Activated CD8-positive, alpha-beta T cell treated with anti-CD3 and anti-CD28 coated beads for 36 hours (primary cell): ENCODE measurements around the gene AMBRA1. TPM values are rescaled to one million over a fixed set of nuclear protein-coding genes. Genes with fewer than 3 reads are reported as not detected.

Source experiments
- ATAC-seq: fragments of 200-7000 bp; cut with Tn5 transposase; one replicate; pipeline ENCODE4 v1.10.0; 2021; ENCODE audit warnings: mild to moderate bottlenecking, moderate library complexity
- CTCF ChIA-PET: fragments of 350-600 bp; sonication (Branson Sonifier 250); formaldehyde crosslinking; loops from one replicate; lab custom pipeline; 2021; ENCODE audit warnings: antibody characterized with exemption; lab: Charles Lee
- POLR2A ChIA-PET: fragments of 350-600 bp; sonication (Branson Sonifier 250); formaldehyde crosslinking; loops from one replicate; lab custom pipeline; 2021; ENCODE audit warnings: antibody characterized with exemption; lab: Charles Lee
- DNase-seq: peaks from one replicate; pipeline ENCODE4 v3.0.0-alpha.2; 2020
- H3K27ac Mint-ChIP-seq: one replicate; pipeline ENCODE4 v1.8.0; 2021; ENCODE audit warnings: mild to moderate bottlenecking, mixed read lengths
- H3K27me3 Mint-ChIP-seq: one replicate; pipeline ENCODE4 v1.8.0; 2021; ENCODE audit warnings: mixed read lengths
- H3K36me3 Mint-ChIP-seq: one replicate; pipeline ENCODE4 v1.8.0; 2021; ENCODE audit warnings: low read depth, mixed read lengths
- H3K4me1 Mint-ChIP-seq: one replicate; pipeline ENCODE4 v1.8.0; 2021; ENCODE audit warnings: low read depth, mixed read lengths
- H3K4me3 Mint-ChIP-seq: one replicate; pipeline ENCODE4 v1.8.0; 2021; ENCODE audit warnings: mild to moderate bottlenecking, moderate library complexity, mixed read lengths
- H3K9me3 Mint-ChIP-seq: one replicate; pipeline ENCODE4 v1.8.0; 2021; ENCODE audit warnings: mixed read lengths
- intact Hi-C: fragments of 100-400 bp; cut with micrococcal nuclease; formaldehyde crosslinking; loops from one replicate; pipeline ENCODE4 v1.10.0; 2022
- total RNA-seq, 2 experiments: library from RNA; stranded (reverse); gene quantifications; one replicate each; pipeline ENCODE4 v1.2.3, GENCODE V29; 2021
- TF ChIP-seq, protein P1 (sequence below): fragments of 200-600 bp; IDR thresholded peaks from one replicate; pipeline ENCODE4 v1.8.0; 2022; ENCODE audit warnings: antibody characterized with exemption, mild to moderate bottlenecking

AMBRA1 gene
- total RNA-seq, 2 experiments from 2014 or later = 24.0 to 24.1 TPM

DNA sequence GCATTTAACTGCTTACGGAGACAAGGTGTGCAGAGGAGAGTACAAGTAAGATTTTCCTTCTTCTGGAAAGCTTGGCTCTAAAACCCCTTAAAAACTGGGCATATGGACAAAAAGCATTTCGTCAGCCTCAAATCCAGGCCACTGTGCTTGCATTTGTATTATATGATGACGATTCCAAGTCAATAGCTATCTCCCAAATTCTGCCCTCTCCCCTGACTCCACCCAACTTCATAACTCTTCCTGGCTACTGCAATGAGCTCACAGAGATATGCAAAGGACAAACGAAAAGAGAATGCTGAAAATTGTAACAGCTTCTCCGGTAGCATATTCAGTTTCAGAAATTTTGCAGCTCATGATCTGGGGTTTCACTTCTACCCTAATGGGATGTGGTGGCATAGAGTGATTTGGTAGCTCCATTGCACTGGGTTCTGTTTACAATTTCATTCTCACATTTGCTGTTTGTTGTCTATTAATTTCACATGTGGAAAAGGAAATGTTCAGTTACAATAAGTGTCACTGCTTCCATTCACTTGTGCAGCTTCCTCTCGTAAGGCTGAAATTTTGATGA lies 156.6 kb downstream of the AMBRA1 start:
- DNase-seq (no peak), ATAC-seq (no peak)
- H3K4me3 Mint-ChIP-seq = no peak overlapping the region
- TF ChIP-seq, protein P1, sequence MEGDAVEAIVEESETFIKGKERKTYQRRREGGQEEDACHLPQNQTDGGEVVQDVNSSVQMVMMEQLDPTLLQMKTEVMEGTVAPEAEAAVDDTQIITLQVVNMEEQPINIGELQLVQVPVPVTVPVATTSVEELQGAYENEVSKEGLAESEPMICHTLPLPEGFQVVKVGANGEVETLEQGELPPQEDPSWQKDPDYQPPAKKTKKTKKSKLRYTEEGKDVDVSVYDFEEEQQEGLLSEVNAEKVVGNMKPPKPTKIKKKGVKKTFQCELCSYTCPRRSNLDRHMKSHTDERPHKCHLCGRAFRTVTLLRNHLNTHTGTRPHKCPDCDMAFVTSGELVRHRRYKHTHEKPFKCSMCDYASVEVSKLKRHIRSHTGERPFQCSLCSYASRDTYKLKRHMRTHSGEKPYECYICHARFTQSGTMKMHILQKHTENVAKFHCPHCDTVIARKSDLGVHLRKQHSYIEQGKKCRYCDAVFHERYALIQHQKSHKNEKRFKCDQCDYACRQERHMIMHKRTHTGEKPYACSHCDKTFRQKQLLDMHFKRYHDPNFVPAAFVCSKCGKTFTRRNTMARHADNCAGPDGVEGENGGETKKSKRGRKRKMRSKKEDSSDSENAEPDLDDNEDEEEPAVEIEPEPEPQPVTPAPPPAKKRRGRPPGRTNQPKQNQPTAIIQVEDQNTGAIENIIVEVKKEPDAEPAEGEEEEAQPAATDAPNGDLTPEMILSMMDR = no peak
- no peaks in the 10 kb centered on the region for H3K4me1 Mint-ChIP-seq
- ChIA-PET CTCF (interaction anchor here (1.5 to 1.7 kb wide), 2 partner anchors 9 to 92 kb away, joined by 4 to 6 read pairs; no protein-coding TSS in a partner anchor), POLR2A (no interaction called here)
- H3K36me3 Mint-ChIP-seq = peaks cover 13% of the 10 kb centered on the region
- intact Hi-C loops = no loop called here
- H3K27me3 Mint-ChIP-seq = no peaks in the 10 kb centered on the region
- H3K27ac Mint-ChIP-seq = no peak overlapping the region
- no peaks in the 10 kb centered on the region for H3K9me3 Mint-ChIP-seq

DNA sequence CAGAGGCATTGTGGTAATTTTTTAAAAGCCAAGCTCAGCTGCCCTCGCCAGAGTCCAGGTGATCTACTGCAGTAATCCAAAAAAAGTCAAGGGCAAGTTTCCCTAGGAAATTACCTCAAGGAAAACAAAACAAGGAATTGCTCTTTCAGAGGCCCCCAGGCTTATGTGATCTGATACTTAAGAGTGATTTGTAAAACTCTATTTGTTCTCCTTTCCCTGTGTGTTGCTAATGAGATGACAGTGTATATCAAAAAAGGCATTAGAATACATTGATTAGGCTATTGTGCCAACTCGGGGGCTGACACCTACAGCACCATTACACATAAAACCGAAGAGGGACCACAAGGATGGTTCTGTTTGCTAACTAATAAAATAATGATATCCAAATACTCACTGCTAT lies 157.7 kb downstream of the AMBRA1 start:
- CTCF ChIA-PET = interaction anchor here (0.6 kb wide), 1 partner anchor 421 kb away, joined by 3 read pairs; no protein-coding TSS in a partner anchor
- TF ChIP-seq, protein P1 = no peak

DNA sequence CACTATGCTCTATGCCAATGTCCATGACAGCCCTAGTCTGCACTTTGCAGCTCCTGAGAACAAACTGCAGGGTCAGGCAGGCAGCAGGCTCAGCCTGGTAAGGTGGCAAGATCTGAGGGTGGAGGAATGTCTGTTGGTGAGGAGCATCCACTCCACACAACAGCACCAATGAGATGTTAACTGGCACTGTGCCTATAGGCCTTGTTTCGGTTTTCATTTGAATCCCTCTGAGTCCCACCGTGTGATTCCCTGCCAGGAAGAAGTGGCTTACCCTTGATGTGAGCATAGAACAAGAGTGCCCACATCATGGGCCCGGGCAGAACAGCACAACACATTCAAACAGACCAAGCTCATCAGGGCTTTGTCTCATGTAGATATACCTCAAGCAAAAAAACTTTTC lies 158.1 kb downstream of the AMBRA1 start:
- Mint-ChIP-seq H3K27ac (no peak overlapping the region), H3K4me3 (no peak overlapping the region), H3K36me3 (peaks cover 11% of the 10 kb centered on the region), H3K27me3 (no peaks in the 10 kb centered on the region), H3K9me3 (no peaks in the 10 kb centered on the region), H3K4me1 (no peaks in the 10 kb centered on the region)
- ChIA-PET CTCF (interaction anchor here (0.6 kb wide), 1 partner anchor 420 kb away, joined by 3 read pairs; no protein-coding TSS in a partner anchor), POLR2A (no interaction called here)
- DNase-seq = no peak
- intact Hi-C loops = no loop called here
- TF ChIP-seq, protein P1 = no peak
- no peak for ATAC-seq

More for the DNA sequence above, 157.7 kb downstream of the AMBRA1 start:
- H3K27ac Mint-ChIP-seq = no peak overlapping the region
- ATAC-seq (no peak), DNase-seq (no peak)
- H3K36me3 Mint-ChIP-seq = peaks cover 14% of the 10 kb centered on the region
- H3K4me1 Mint-ChIP-seq = no peaks in the 10 kb centered on the region
- no peak overlapping the region for H3K4me3 Mint-ChIP-seq
- no peaks in the 10 kb centered on the region for H3K9me3 Mint-ChIP-seq
- no peaks in the 10 kb centered on the region for H3K27me3 Mint-ChIP-seq
- POLR2A ChIA-PET = no interaction called here
- intact Hi-C loops = no loop called here

DNA sequence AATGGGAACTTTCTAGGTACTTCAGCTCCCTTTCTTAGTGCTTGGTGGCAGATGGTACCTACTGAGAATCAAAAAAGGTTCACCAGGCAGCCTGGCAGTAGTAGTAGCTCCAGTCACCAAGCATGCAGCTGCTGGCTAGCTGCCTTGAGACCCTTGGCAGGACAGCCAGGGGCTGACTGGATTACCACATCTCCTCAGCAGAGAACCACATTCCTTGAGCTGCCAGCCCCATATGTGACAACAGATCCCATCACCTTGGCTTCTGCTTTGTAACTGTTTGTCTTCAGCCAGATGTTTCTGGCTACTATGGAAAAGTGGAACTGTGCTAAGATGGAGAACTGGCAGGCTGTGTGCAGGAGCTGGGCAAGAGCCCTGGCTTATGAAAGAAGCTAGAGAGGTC lies 162.6 kb downstream of the AMBRA1 start:
- no peak overlapping the region for H3K27ac Mint-ChIP-seq
- H3K4me1 Mint-ChIP-seq = no peaks in the 10 kb centered on the region
- TF ChIP-seq, protein P1 = no peak
- intact Hi-C loops = no loop called here
- no peak for ATAC-seq
- POLR2A ChIA-PET = no interaction called here
- no peaks in the 10 kb centered on the region for H3K9me3 Mint-ChIP-seq
- H3K36me3 Mint-ChIP-seq = peaks cover 10% of the 10 kb centered on the region
- CTCF ChIA-PET = interaction anchor here (1.5 to 2.2 kb wide), 2 partner anchors 20 to 32 kb away, joined by 4 to 6 read pairs; no protein-coding TSS in a partner anchor
- DNase-seq = no peak
- no peaks in the 10 kb centered on the region for H3K27me3 Mint-ChIP-seq
- H3K4me3 Mint-ChIP-seq = no peak overlapping the region

DNA sequence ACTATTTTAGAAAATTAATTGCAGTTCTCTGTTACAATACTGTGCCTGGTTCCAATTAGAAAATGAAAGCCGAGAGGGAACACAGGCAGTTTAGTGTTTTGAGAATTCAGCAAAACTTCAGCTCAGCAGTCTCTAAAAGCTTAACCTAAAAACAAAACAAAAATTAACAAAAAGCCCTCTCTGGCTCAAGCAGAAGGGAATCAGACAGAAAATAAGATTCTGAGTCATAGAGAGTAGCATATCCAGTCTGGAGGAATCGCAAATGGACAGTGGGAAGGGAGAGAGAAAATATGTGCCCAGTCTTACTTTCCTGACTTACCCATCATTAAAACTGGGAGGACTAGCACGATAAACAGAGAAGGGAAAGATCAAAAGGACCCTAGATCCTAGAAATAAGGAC lies 164.1 kb downstream of the AMBRA1 start:
- Mint-ChIP-seq H3K9me3 (no peaks in the 10 kb centered on the region), H3K27ac (no peak overlapping the region), H3K4me1 (no peaks in the 10 kb centered on the region), H3K4me3 (no peak overlapping the region), H3K27me3 (no peaks in the 10 kb centered on the region), H3K36me3 (peaks cover 10% of the 10 kb centered on the region)
- ChIA-PET POLR2A (no interaction called here), CTCF (interaction anchor here (2.2 kb wide), 1 partner anchor 22 kb away, joined by 6 read pairs; no protein-coding TSS in a partner anchor)
- intact Hi-C loops = no loop called here
- DNase-seq (no peak), ATAC-seq (no peak)
- TF ChIP-seq, protein P1 = no peak
